WTC11 (cell line): Measurements from ENCODE around the gene RPS6KA4. TPM values are rescaled to one million over a fixed set of nuclear protein-coding genes. Genes with fewer than 3 reads are reported as not detected.

ENCODE experiments used
- ATAC-seq: fragments of 200-7000 bp; cut with Tn5 transposase; 2 replicates; pipeline ENCODE4 v1.10.0; 2021; ENCODE audit warnings: mild to moderate bottlenecking, moderate library complexity
- CTCF ChIA-PET: fragments of 300-600 bp; sonication (Branson Sonifier 250); formaldehyde crosslinking; loops from one replicate; lab custom pipeline; 2021; ENCODE audit warnings: antibody characterized with exemption; lab: Charles Lee
- POLR2A ChIA-PET: fragments of 350-600 bp; sonication (Branson Sonifier 250); formaldehyde crosslinking; loops from one replicate; lab custom pipeline; 2021; ENCODE audit warnings: antibody characterized with exemption; lab: Charles Lee
- DNase-seq: peaks from one replicate; pipeline ENCODE4 v3.0.0; 2021; ENCODE audit warnings: low spot score
- H3K27ac Mint-ChIP-seq: 2 replicates; pipeline ENCODE4 v1.8.0; 2021; ENCODE audit warnings: mixed read lengths
- H3K27me3 Mint-ChIP-seq: 2 replicates; pipeline ENCODE4 v1.8.0; 2021; ENCODE audit warnings: low read depth, mild to moderate bottlenecking, moderate library complexity, mixed read lengths
- H3K36me3 Mint-ChIP-seq: 2 replicates; pipeline ENCODE4 v1.8.0; 2021; ENCODE audit warnings: mixed read lengths
- H3K4me1 Mint-ChIP-seq: 2 replicates; pipeline ENCODE4 v1.8.0; 2022; ENCODE audit warnings: mixed read lengths
- H3K4me3 Mint-ChIP-seq: 2 replicates; pipeline ENCODE4 v1.8.0; 2021; ENCODE audit warnings: mild to moderate bottlenecking, moderate library complexity, mixed read lengths
- H3K9me3 Mint-ChIP-seq: 2 replicates; pipeline ENCODE4 v1.8.0; 2021; ENCODE audit warnings: mixed read lengths
- ESRRA ChIP-seq: sonication (generic); formaldehyde crosslinking; IDR thresholded peaks from 2 replicates; pipeline ENCODE4 v1.8.1; 2022; ENCODE audit warnings: mild to moderate bottlenecking, missing genetic modification reagents, borderline replicate concordance
- FOXP1 ChIP-seq: sonication (generic); formaldehyde crosslinking; IDR thresholded peaks from 2 replicates; pipeline ENCODE4 v1.8.0; 2022; ENCODE audit warnings: missing genetic modification reagents, mild to moderate bottlenecking, moderate library complexity, borderline replicate concordance
- GRHL2 ChIP-seq: fragments of 250-450 bp; sonication (Bioruptor Pico); IDR thresholded peaks from 2 replicates; pipeline ENCODE4 v1.8.0; 2022; ENCODE audit warnings: mild to moderate bottlenecking, moderate library complexity; ENCODE audit not compliant: insufficient replicate concordance, severe bottlenecking
- HMGA2 ChIP-seq: fragments of 250-450 bp; sonication (Bioruptor Pico); IDR thresholded peaks from 2 replicates; pipeline ENCODE4 v1.4.0; 2021; ENCODE audit warnings: mild to moderate bottlenecking, moderate library complexity
- MYBL2 ChIP-seq: sonication (generic); formaldehyde crosslinking; IDR thresholded peaks from 2 replicates; pipeline ENCODE4 v1.8.1; 2023; ENCODE audit warnings: mild to moderate bottlenecking, moderate library complexity, missing genetic modification reagents
- NFE2L1 ChIP-seq: sonication (generic); formaldehyde crosslinking; IDR thresholded peaks from 2 replicates; pipeline ENCODE4 v1.8.1; 2023; ENCODE audit warnings: missing genetic modification reagents
- NR1H2 ChIP-seq: sonication (generic); formaldehyde crosslinking; IDR thresholded peaks from 2 replicates; pipeline ENCODE4 v1.9.0; 2021; ENCODE audit warnings: mild to moderate bottlenecking, moderate library complexity, missing genetic modification reagents
- NR2C2 ChIP-seq: sonication (generic); formaldehyde crosslinking; IDR thresholded peaks from 2 replicates; pipeline ENCODE4 v1.8.0; 2022; ENCODE audit warnings: mild to moderate bottlenecking, missing genetic modification reagents
- SMAD4 ChIP-seq: sonication (generic); formaldehyde crosslinking; IDR thresholded peaks from 2 replicates; pipeline ENCODE4 v1.8.0; 2022; ENCODE audit warnings: mild to moderate bottlenecking, missing genetic modification reagents
- ZNF219 ChIP-seq: sonication (generic); formaldehyde crosslinking; IDR thresholded peaks from 2 replicates; pipeline ENCODE4 v1.8.0; 2023; ENCODE audit warnings: missing genetic modification reagents, mild to moderate bottlenecking, borderline replicate concordance
- ZNF317 ChIP-seq: sonication (generic); formaldehyde crosslinking; IDR thresholded peaks from 2 replicates; pipeline ENCODE4 v1.8.1; 2023; ENCODE audit warnings: low read depth, mild to moderate bottlenecking, moderate library complexity, missing genetic modification reagents, borderline replicate concordance
- total RNA-seq: library from RNA; stranded (reverse); gene quantifications from 3 replicates; pipeline ENCODE4 v1.2.3, GENCODE V29; 2021
- TF ChIP-seq, protein P1 (sequence below): sonication (generic); formaldehyde crosslinking; IDR thresholded peaks from 2 replicates; pipeline ENCODE4 v1.8.1; 2023; ENCODE audit warnings: mild to moderate bottlenecking, missing genetic modification reagents, borderline replicate concordance
- TF ChIP-seq, protein P2 (sequence below): sonication (generic); formaldehyde crosslinking; IDR thresholded peaks from 2 replicates; pipeline ENCODE4 v1.8.1; 2022; ENCODE audit warnings: low read depth, missing genetic modification reagents, borderline replicate concordance
- TF ChIP-seq, protein P3 (sequence below): sonication (generic); formaldehyde crosslinking; IDR thresholded peaks from 2 replicates; pipeline ENCODE4 v1.8.1; 2022; ENCODE audit warnings: mild to moderate bottlenecking, moderate library complexity, missing genetic modification reagents
- TF ChIP-seq, protein P4 (sequence below): fragments of 200-600 bp; IDR thresholded peaks from 2 replicates; pipeline ENCODE4 v1.8.0; 2022; ENCODE audit warnings: antibody characterized with exemption
- TF ChIP-seq, protein P5 (sequence below): sonication (generic); formaldehyde crosslinking; IDR thresholded peaks from 2 replicates; pipeline ENCODE4 v1.8.0; 2022; ENCODE audit warnings: mild to moderate bottlenecking, missing genetic modification reagents
- TF ChIP-seq, protein P6 (sequence below): fragments of 250-450 bp; sonication (Bioruptor Pico); IDR thresholded peaks from 2 replicates; pipeline ENCODE4 v2.1.2; 2022; ENCODE audit warnings: mild to moderate bottlenecking, moderate library complexity
- TF ChIP-seq, protein P7 (sequence below): sonication (generic); formaldehyde crosslinking; IDR thresholded peaks from 2 replicates; pipeline ENCODE4 v1.8.1; 2022; ENCODE audit warnings: missing genetic modification reagents, borderline replicate concordance

RPS6KA4 gene
- total RNA-seq, 1 experiment from 2014 or later, result 16.8 TPM

DNA sequence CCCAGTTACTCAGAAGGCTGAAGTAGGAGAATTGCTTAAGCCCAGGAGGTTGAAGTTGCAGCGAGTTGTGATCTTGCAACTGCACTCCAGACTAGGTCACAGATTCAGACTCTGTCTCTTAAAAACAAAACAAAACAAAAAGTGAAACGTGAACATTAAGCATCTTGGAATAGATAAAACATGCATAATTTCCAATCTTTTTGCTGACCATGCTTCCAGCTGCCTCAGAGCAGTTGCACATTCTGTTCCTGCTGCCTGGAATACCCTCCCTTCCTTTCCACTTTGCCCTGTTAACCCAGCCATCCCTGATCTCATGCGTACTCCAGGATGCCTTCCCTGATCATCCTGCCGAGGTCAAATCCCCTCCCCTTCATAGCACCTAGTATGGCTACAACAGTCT lies 19.7 kb upstream of the RPS6KA4 start:
- POLR2A ChIA-PET, result interaction anchor here (0.6 kb wide), 1 partner anchor 1054 kb away, joined by 5 read pairs; no protein-coding TSS in a partner anchor
- no peak overlapping the region for H3K27ac Mint-ChIP-seq
- no peaks in the 10 kb centered on the region for H3K36me3 Mint-ChIP-seq
- CTCF ChIA-PET, result interaction anchor here (0.6 to 13.9 kb wide), 3 partner anchors 14 to 41 kb away, joined by 5 to 437 read pairs (median 123); partner anchors contain the start of genes PRDX5 and TRMT112
- no peak overlapping the region for H3K4me3 Mint-ChIP-seq
- no peak for TF ChIP-seq NR1H2 (CRISPR knock-in tag)
- TF ChIP-seq, protein P1, sequence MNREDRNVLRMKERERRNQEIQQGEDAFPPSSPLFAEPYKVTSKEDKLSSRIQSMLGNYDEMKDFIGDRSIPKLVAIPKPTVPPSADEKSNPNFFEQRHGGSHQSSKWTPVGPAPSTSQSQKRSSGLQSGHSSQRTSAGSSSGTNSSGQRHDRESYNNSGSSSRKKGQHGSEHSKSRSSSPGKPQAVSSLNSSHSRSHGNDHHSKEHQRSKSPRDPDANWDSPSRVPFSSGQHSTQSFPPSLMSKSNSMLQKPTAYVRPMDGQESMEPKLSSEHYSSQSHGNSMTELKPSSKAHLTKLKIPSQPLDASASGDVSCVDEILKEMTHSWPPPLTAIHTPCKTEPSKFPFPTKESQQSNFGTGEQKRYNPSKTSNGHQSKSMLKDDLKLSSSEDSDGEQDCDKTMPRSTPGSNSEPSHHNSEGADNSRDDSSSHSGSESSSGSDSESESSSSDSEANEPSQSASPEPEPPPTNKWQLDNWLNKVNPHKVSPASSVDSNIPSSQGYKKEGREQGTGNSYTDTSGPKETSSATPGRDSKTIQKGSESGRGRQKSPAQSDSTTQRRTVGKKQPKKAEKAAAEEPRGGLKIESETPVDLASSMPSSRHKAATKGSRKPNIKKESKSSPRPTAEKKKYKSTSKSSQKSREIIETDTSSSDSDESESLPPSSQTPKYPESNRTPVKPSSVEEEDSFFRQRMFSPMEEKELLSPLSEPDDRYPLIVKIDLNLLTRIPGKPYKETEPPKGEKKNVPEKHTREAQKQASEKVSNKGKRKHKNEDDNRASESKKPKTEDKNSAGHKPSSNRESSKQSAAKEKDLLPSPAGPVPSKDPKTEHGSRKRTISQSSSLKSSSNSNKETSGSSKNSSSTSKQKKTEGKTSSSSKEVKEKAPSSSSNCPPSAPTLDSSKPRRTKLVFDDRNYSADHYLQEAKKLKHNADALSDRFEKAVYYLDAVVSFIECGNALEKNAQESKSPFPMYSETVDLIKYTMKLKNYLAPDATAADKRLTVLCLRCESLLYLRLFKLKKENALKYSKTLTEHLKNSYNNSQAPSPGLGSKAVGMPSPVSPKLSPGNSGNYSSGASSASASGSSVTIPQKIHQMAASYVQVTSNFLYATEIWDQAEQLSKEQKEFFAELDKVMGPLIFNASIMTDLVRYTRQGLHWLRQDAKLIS, result no peak
- no peak for TF ChIP-seq NFE2L1 (CRISPR knock-in tag)
- TF ChIP-seq SMAD4 (CRISPR knock-in tag), result no peak
- TF ChIP-seq, protein P2, sequence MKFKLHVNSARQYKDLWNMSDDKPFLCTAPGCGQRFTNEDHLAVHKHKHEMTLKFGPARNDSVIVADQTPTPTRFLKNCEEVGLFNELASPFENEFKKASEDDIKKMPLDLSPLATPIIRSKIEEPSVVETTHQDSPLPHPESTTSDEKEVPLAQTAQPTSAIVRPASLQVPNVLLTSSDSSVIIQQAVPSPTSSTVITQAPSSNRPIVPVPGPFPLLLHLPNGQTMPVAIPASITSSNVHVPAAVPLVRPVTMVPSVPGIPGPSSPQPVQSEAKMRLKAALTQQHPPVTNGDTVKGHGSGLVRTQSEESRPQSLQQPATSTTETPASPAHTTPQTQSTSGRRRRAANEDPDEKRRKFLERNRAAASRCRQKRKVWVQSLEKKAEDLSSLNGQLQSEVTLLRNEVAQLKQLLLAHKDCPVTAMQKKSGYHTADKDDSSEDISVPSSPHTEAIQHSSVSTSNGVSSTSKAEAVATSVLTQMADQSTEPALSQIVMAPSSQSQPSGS (CRISPR knock-in tag), result no peak
- TF ChIP-seq, protein P3, sequence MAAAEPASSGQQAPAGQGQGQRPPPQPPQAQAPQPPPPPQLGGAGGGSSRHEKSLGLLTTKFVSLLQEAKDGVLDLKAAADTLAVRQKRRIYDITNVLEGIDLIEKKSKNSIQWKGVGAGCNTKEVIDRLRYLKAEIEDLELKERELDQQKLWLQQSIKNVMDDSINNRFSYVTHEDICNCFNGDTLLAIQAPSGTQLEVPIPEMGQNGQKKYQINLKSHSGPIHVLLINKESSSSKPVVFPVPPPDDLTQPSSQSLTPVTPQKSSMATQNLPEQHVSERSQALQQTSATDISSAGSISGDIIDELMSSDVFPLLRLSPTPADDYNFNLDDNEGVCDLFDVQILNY (CRISPR knock-in tag), result no peak
- TF ChIP-seq ESRRA (CRISPR knock-in tag), result no peak
- TF ChIP-seq NR2C2 (CRISPR knock-in tag), result no peak
- no peak for TF ChIP-seq ZNF219 (CRISPR knock-in tag)
- TF ChIP-seq FOXP1, result no peak
- no peak for TF ChIP-seq MYBL2 (CRISPR knock-in tag)
- TF ChIP-seq, protein P4, sequence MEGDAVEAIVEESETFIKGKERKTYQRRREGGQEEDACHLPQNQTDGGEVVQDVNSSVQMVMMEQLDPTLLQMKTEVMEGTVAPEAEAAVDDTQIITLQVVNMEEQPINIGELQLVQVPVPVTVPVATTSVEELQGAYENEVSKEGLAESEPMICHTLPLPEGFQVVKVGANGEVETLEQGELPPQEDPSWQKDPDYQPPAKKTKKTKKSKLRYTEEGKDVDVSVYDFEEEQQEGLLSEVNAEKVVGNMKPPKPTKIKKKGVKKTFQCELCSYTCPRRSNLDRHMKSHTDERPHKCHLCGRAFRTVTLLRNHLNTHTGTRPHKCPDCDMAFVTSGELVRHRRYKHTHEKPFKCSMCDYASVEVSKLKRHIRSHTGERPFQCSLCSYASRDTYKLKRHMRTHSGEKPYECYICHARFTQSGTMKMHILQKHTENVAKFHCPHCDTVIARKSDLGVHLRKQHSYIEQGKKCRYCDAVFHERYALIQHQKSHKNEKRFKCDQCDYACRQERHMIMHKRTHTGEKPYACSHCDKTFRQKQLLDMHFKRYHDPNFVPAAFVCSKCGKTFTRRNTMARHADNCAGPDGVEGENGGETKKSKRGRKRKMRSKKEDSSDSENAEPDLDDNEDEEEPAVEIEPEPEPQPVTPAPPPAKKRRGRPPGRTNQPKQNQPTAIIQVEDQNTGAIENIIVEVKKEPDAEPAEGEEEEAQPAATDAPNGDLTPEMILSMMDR, result no peak
- no peak for TF ChIP-seq HMGA2
- ATAC-seq, result no peak
- no peaks in the 10 kb centered on the region for H3K9me3 Mint-ChIP-seq
- no peak for DNase-seq
- peaks cover 30% of the 10 kb centered on the region for H3K27me3 Mint-ChIP-seq
- peaks cover 20% of the 10 kb centered on the region for H3K4me1 Mint-ChIP-seq

DNA sequence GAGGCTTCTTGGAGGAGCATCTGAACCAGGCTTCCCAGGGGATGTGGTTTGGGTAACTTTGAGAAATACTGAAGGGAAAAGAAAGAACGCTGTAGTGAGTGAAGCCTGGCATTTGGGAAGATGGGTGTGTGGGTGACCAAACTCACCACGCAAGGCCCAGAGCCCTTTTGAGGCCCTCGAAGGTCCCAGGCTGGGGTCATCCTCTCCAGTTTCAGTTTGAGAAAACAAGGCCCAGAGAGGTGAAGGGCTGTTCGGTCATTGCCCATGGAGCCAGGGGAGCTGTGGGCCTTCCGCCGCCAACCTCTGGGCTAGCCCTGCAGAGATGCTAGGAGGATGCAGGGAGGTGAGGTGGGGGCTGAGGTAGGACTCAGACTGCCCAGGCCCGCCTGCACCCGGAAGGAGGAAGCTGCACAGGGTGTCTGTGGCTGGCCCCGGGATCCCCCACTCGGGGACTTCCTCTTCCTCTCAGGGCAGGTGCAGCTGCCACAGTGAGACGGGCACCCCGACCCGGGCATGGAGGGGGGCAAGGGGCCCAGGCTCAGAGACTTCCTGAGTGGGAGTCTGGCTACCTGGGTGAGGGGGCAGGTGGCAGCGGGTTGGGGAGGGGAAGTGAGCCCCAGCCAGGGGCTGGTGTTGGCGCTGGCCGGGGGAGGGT lies 19.1 kb upstream of the RPS6KA4 start, which contains the start of gene CCDC88B:
Gene CCDC88B (plus strand): TSS at position 451 of the 655 bp plus-strand sequence. CDS start 63 bp downstream, at position 514.
- no peak within 1 kb of the TSS; the same call in 1 of the 2 replicates for H3K27ac Mint-ChIP-seq
- H3K9me3 Mint-ChIP-seq, result no peaks in the 10 kb centered on the region
- CTCF ChIA-PET, result interaction anchor here (0.9 to 13.9 kb wide), 15 partner anchors 8 to 316 kb away, joined by 3 to 437 read pairs (median 14); partner anchors contain the start of genes CATSPERZ, PLCB3, PRDX5 and TRMT112
- peaks cover 20% of the 10 kb centered on the region for H3K4me1 Mint-ChIP-seq
- peaks cover 30% of the 10 kb centered on the region for H3K27me3 Mint-ChIP-seq
- ATAC-seq (no peak), DNase-seq (no peak)
- POLR2A ChIA-PET, result no interaction called here
- peak within 1 kb of the TSS; percentile 69 for H3K4me3 Mint-ChIP-seq
- H3K36me3 Mint-ChIP-seq, result no peaks in the 10 kb centered on the region
- TF ChIP-seq ESRRA (CRISPR knock-in tag) (no peak), FOXP1 (no peak), ZNF317 (no peak), GRHL2 (CRISPR knock-in tag) (no peak)
- TF ChIP-seq, protein P5, sequence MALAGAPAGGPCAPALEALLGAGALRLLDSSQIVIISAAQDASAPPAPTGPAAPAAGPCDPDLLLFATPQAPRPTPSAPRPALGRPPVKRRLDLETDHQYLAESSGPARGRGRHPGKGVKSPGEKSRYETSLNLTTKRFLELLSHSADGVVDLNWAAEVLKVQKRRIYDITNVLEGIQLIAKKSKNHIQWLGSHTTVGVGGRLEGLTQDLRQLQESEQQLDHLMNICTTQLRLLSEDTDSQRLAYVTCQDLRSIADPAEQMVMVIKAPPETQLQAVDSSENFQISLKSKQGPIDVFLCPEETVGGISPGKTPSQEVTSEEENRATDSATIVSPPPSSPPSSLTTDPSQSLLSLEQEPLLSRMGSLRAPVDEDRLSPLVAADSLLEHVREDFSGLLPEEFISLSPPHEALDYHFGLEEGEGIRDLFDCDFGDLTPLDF, result no peak
- TF ChIP-seq, protein P6, sequence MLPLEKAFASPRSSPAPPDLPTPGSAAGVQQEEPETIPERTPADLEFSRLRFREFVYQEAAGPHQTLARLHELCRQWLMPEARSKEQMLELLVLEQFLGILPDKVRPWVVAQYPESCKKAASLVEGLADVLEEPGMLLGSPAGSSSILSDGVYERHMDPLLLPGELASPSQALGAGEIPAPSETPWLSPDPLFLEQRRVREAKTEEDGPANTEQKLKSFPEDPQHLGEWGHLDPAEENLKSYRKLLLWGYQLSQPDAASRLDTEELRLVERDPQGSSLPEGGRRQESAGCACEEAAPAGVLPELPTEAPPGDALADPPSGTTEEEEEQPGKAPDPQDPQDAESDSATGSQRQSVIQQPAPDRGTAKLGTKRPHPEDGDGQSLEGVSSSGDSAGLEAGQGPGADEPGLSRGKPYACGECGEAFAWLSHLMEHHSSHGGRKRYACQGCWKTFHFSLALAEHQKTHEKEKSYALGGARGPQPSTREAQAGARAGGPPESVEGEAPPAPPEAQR (CRISPR knock-in tag), result no peak
- TF ChIP-seq, protein P4, result no peak
- TF ChIP-seq, protein P7, sequence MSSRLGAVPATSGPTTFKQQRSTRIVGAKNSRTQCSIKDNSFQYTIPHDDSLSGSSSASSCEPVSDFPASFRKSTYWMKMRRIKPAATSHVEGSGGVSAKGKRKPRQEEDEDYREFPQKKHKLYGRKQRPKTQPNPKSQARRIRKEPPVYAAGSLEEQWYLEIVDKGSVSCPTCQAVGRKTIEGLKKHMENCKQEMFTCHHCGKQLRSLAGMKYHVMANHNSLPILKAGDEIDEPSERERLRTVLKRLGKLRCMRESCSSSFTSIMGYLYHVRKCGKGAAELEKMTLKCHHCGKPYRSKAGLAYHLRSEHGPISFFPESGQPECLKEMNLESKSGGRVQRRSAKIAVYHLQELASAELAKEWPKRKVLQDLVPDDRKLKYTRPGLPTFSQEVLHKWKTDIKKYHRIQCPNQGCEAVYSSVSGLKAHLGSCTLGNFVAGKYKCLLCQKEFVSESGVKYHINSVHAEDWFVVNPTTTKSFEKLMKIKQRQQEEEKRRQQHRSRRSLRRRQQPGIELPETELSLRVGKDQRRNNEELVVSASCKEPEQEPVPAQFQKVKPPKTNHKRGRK (CRISPR knock-in tag), result no peak
